Activated naive CD8-positive, alpha-beta T cell treated with anti-CD3 and anti-CD28 coated beads, Interleukin-2, amount 50 U/mL, for 24 hours (primary cell): ENCODE data around the gene KSR1.

Experiments used
- ATAC-seq: fragments of 150-1000 bp; cut with Tn5 transposase; one replicate; pipeline ENCODE4 v1.10.0; 2021
- DNase-seq: peaks from one replicate; pipeline ENCODE4 v3.0.0; 2021
- H3K27ac Mint-ChIP-seq: one replicate; pipeline ENCODE4 v1.8.0; 2021; ENCODE audit warnings: mild to moderate bottlenecking, mixed read lengths
- H3K27me3 Mint-ChIP-seq: one replicate; pipeline ENCODE4 v1.8.0; 2021; ENCODE audit warnings: mixed read lengths
- H3K36me3 Mint-ChIP-seq: one replicate; pipeline ENCODE4 v1.8.0; 2021; ENCODE audit warnings: low read depth, mixed read lengths
- H3K4me1 Mint-ChIP-seq: one replicate; pipeline ENCODE4 v1.8.0; 2021; ENCODE audit warnings: mixed read lengths
- H3K4me3 Mint-ChIP-seq: one replicate; pipeline ENCODE4 v1.8.0; 2021; ENCODE audit warnings: mild to moderate bottlenecking, moderate library complexity, mixed read lengths
- H3K9me3 Mint-ChIP-seq: one replicate; pipeline ENCODE4 v1.8.0; 2021; ENCODE audit warnings: mixed read lengths

KSR1 gene

GRCh38 chr17:27525836-27526603, 69.8 kb downstream of the KSR1 start:
- no peak for ATAC-seq
- H3K27ac Mint-ChIP-seq = peak overlapping the region; percentile 28
- peaks cover 13% of the 10 kb centered on the region for H3K36me3 Mint-ChIP-seq
- H3K9me3 Mint-ChIP-seq = no peaks in the 10 kb centered on the region
- no peaks in the 10 kb centered on the region for H3K27me3 Mint-ChIP-seq
- no peak for DNase-seq
- no peak overlapping the region for H3K4me3 Mint-ChIP-seq
- peaks cover 87% of the 10 kb centered on the region for H3K4me1 Mint-ChIP-seq

- H3K4me1 Mint-ChIP-seq = peaks cover 89% of the 10 kb centered on the region
- H3K9me3 Mint-ChIP-seq = no peaks in the 10 kb centered on the region
- H3K27me3 Mint-ChIP-seq = no peaks in the 10 kb centered on the region
- peak overlapping the region; percentile 28 for H3K27ac Mint-ChIP-seq
- DNase-seq (peak; percentile 53), ATAC-seq (peak; percentile 72)
- H3K4me3 Mint-ChIP-seq = no peak overlapping the region
- peaks cover 13% of the 10 kb centered on the region for H3K36me3 Mint-ChIP-seq
Observed at GRCh38 chr17:27526604-27527002, 70.4 kb downstream of the KSR1 start.

- ATAC-seq (peak; percentile 42), DNase-seq (no peak)
- Mint-ChIP-seq H3K36me3 (peaks cover 13% of the 10 kb centered on the region), H3K27ac (peak overlapping the region; percentile 73), H3K4me3 (no peak overlapping the region), H3K9me3 (no peaks in the 10 kb centered on the region), H3K27me3 (no peaks in the 10 kb centered on the region), H3K4me1 (peaks cover 73% of the 10 kb centered on the region)
Observed at GRCh38 chr17:27529230-27529796, 73.1 kb downstream of the KSR1 start.

GRCh38 chr17:27530764-27531391, 74.6 kb downstream of the KSR1 start:
- Mint-ChIP-seq H3K27me3 (no peaks in the 10 kb centered on the region), H3K9me3 (no peaks in the 10 kb centered on the region), H3K4me3 (no peak overlapping the region), H3K36me3 (peaks cover 13% of the 10 kb centered on the region), H3K27ac (no peak overlapping the region), H3K4me1 (peaks cover 66% of the 10 kb centered on the region)
- no peak for DNase-seq
- no peak for ATAC-seq

GRCh38 chr17:27531469-27531961, 75.3 kb downstream of the KSR1 start:
- ATAC-seq (no peak), DNase-seq (no peak)
- Mint-ChIP-seq H3K4me1 (peaks cover 65% of the 10 kb centered on the region), H3K27ac (no peak overlapping the region), H3K27me3 (no peaks in the 10 kb centered on the region), H3K36me3 (peaks cover 11% of the 10 kb centered on the region), H3K4me3 (no peak overlapping the region), H3K9me3 (no peaks in the 10 kb centered on the region)

- Mint-ChIP-seq H3K27ac (no peak overlapping the region), H3K27me3 (no peaks in the 10 kb centered on the region), H3K4me3 (no peak overlapping the region), H3K9me3 (no peaks in the 10 kb centered on the region), H3K36me3 (peaks cover 7% of the 10 kb centered on the region), H3K4me1 (peaks cover 64% of the 10 kb centered on the region)
- ATAC-seq = no peak
- DNase-seq = no peak
Observed at GRCh38 chr17:27532269-27533263, 76.3 kb downstream of the KSR1 start.

GRCh38 chr17:27533874-27534815, 77.9 kb downstream of the KSR1 start:
- Mint-ChIP-seq H3K36me3 (peaks cover 7% of the 10 kb centered on the region), H3K27me3 (no peaks in the 10 kb centered on the region), H3K9me3 (no peaks in the 10 kb centered on the region), H3K27ac (no peak overlapping the region), H3K4me1 (peaks cover 57% of the 10 kb centered on the region), H3K4me3 (no peak overlapping the region)
- no peak for ATAC-seq
- no peak for DNase-seq

- DNase-seq (no peak), ATAC-seq (no peak)
- Mint-ChIP-seq H3K36me3 (no peaks in the 10 kb centered on the region), H3K27me3 (no peaks in the 10 kb centered on the region), H3K27ac (peak overlapping the region; percentile 35), H3K4me3 (no peak overlapping the region), H3K9me3 (no peaks in the 10 kb centered on the region), H3K4me1 (peaks cover 54% of the 10 kb centered on the region)
Observed at GRCh38 chr17:27535178-27535928, 79.1 kb downstream of the KSR1 start.

GRCh38 chr17:27535975-27536374, 79.7 kb downstream of the KSR1 start:
- Mint-ChIP-seq H3K27ac (peak overlapping the region; percentile 35), H3K27me3 (no peaks in the 10 kb centered on the region), H3K4me3 (no peak overlapping the region), H3K9me3 (no peaks in the 10 kb centered on the region), H3K4me1 (peaks cover 53% of the 10 kb centered on the region), H3K36me3 (no peaks in the 10 kb centered on the region)
- ATAC-seq (peak; percentile 22), DNase-seq (no peak)

- H3K27ac Mint-ChIP-seq = no peak overlapping the region
- H3K9me3 Mint-ChIP-seq = no peaks in the 10 kb centered on the region
- ATAC-seq = peak; percentile 68
- no peak for DNase-seq
- no peaks in the 10 kb centered on the region for H3K27me3 Mint-ChIP-seq
- H3K36me3 Mint-ChIP-seq = no peaks in the 10 kb centered on the region
- no peak overlapping the region for H3K4me3 Mint-ChIP-seq
- H3K4me1 Mint-ChIP-seq = peaks cover 56% of the 10 kb centered on the region
Observed at GRCh38 chr17:27536781-27537180, 80.5 kb downstream of the KSR1 start.

GRCh38 chr17:27538156-27538955, 82.1 kb downstream of the KSR1 start:
- H3K27ac Mint-ChIP-seq = no peak overlapping the region
- no peak for ATAC-seq
- no peak for DNase-seq
- H3K4me1 Mint-ChIP-seq = peaks cover 60% of the 10 kb centered on the region
- H3K4me3 Mint-ChIP-seq = no peak overlapping the region
- no peaks in the 10 kb centered on the region for H3K27me3 Mint-ChIP-seq
- H3K36me3 Mint-ChIP-seq = peaks cover 2% of the 10 kb centered on the region
- no peaks in the 10 kb centered on the region for H3K9me3 Mint-ChIP-seq

- no peaks in the 10 kb centered on the region for H3K9me3 Mint-ChIP-seq
- H3K27ac Mint-ChIP-seq = no peak overlapping the region
- H3K27me3 Mint-ChIP-seq = no peaks in the 10 kb centered on the region
- DNase-seq = no peak
- no peak for ATAC-seq
- peaks cover 5% of the 10 kb centered on the region for H3K36me3 Mint-ChIP-seq
- no peak overlapping the region for H3K4me3 Mint-ChIP-seq
- peaks cover 68% of the 10 kb centered on the region for H3K4me1 Mint-ChIP-seq
Observed at GRCh38 chr17:27539152-27539551, 82.9 kb downstream of the KSR1 start.
